CD14-positive monocyte (primary cell): Measurements from ENCODE around the gene CORO1C. TPM values are rescaled to one million over a fixed set of nuclear protein-coding genes. Genes with fewer than 3 reads are reported as not detected.

Source experiments
- DNase-seq, 3 donors: peaks; one replicate each; pipeline ENCODE4 v3.0.0-alpha.2; 2011 to 2022
- H2AFZ ChIP-seq: 2 replicates; pipeline ENCODE4 v1.6.0; 2012; ENCODE audit warnings: mild to moderate bottlenecking, low read depth, low read length, inconsistent platforms; ENCODE audit not compliant: insufficient read depth, poor library complexity, severe bottlenecking
- H3K27ac ChIP-seq, 2 donors: 1 replicate in 1 of 2; 2 replicates in 1 of 2; pipeline ENCODE4 v1.5.1; 2012 to 2013; ENCODE audit warnings: low read length in 2 of 2, control low read depth in 1 of 2, inconsistent platforms in 1 of 2, low read depth in 1 of 2, mild to moderate bottlenecking in 1 of 2
- H3K27me3 ChIP-seq, 2 donors: one replicate each; pipeline versions ENCODE4 v1.6.0 to v1.6.1; 2011 to 2013; ENCODE audit warnings: low read length in 2 of 2; ENCODE audit not compliant: control insufficient read depth in 2 of 2, insufficient read depth in 2 of 2
- H3K36me3 ChIP-seq, 2 donors: replicated peaks in 1 of 2; 1 replicate in 1 of 2; 2 replicates in 1 of 2; pipeline versions ENCODE4 v1.5.1 to v1.6.1; 2012 to 2013; ENCODE audit warnings: low read length in 2 of 2, control low read depth in 1 of 2, inconsistent platforms in 1 of 2, mild to moderate bottlenecking in 1 of 2; ENCODE audit not compliant: insufficient read depth in 2 of 2, control insufficient read depth in 1 of 2
- H3K4me1 ChIP-seq, 2 donors: 1 replicate in 1 of 2; 2 replicates in 1 of 2; pipeline versions ENCODE4 v1.5.1 to v1.6.1; 2012 to 2013; ENCODE audit warnings: low read length in 2 of 2, control low read depth in 1 of 2, inconsistent platforms in 1 of 2, mild to moderate bottlenecking in 1 of 2, moderate library complexity in 1 of 2; ENCODE audit not compliant: insufficient read depth in 2 of 2, control insufficient read depth in 1 of 2
- H3K4me2 ChIP-seq: replicated peaks from 2 replicates; pipeline ENCODE3; 2012; ENCODE audit warnings: low read length, moderate library complexity, mild to moderate bottlenecking; ENCODE audit not compliant: poor library complexity, severe bottlenecking; ENCODE audit errors: extremely low read depth
- H3K4me3 ChIP-seq, 3 experiments: fragments of 200-600 bp in 1 of 3; sonication (generic) in 1 of 3; replicated peaks in 1 of 3; 1 replicate in 2 of 3; 2 replicates in 1 of 3; pipeline ENCODE4 v1.5.1; 2011 to 2013; ENCODE audit warnings: low read length in 3 of 3, mild to moderate bottlenecking in 3 of 3, control low read depth in 2 of 3, low read depth in 2 of 3, inconsistent platforms in 1 of 3, moderate library complexity in 1 of 3
- H3K79me2 ChIP-seq: 2 replicates; pipeline ENCODE4 v1.6.0; 2012; ENCODE audit warnings: mild to moderate bottlenecking, control low read depth, inconsistent platforms, low read length, moderate library complexity; ENCODE audit not compliant: insufficient read depth
- H3K9ac ChIP-seq: 2 replicates; pipeline ENCODE4 v1.6.0; 2017; ENCODE audit warnings: low read length, mild to moderate bottlenecking; ENCODE audit not compliant: insufficient read depth, poor library complexity, severe bottlenecking
- H3K9me3 ChIP-seq, 2 donors: replicated peaks in 1 of 2; 1 replicate in 1 of 2; 2 replicates in 1 of 2; pipeline versions ENCODE4 v1.5.1 to v1.6.1; 2012 to 2013; ENCODE audit warnings: low read length in 2 of 2, control low read depth in 1 of 2; ENCODE audit not compliant: control insufficient read depth in 1 of 2, insufficient read depth in 1 of 2
- H4K20me1 ChIP-seq: 2 replicates; pipeline ENCODE4 v1.6.0; 2012; ENCODE audit warnings: mild to moderate bottlenecking, low read length, control low read depth, moderate library complexity; ENCODE audit not compliant: insufficient read depth
- H3K27ac Mint-ChIP-seq, 7 donors: one replicate each; pipeline ENCODE4 v1.8.0; 2020; ENCODE audit warnings: mild to moderate bottlenecking in 7 of 7, mixed read lengths in 7 of 7, moderate library complexity in 6 of 7, inconsistent platforms in 2 of 7
- H3K27me3 Mint-ChIP-seq, 3 donors: one replicate each; pipeline ENCODE4 v1.8.0; 2021 to 2022; ENCODE audit warnings: low read depth in 3 of 3, mild to moderate bottlenecking in 3 of 3, mixed read lengths in 3 of 3, moderate library complexity in 3 of 3, inconsistent platforms in 1 of 3
- H3K36me3 Mint-ChIP-seq, 2 donors: one replicate each; pipeline ENCODE4 v1.8.0; 2020; ENCODE audit warnings: mixed read lengths in 2 of 2, inconsistent platforms in 1 of 2, mild to moderate bottlenecking in 1 of 2
- H3K4me1 Mint-ChIP-seq: one replicate; pipeline ENCODE4 v1.8.0; 2020; ENCODE audit warnings: mild to moderate bottlenecking, mixed read lengths
- H3K4me3 Mint-ChIP-seq, 2 donors: one replicate each; pipeline ENCODE4 v1.8.0; 2020; ENCODE audit warnings: mild to moderate bottlenecking in 2 of 2, mixed read lengths in 2 of 2, moderate library complexity in 1 of 2
- H3K9me3 Mint-ChIP-seq, 7 donors: one replicate each; pipeline ENCODE4 v1.8.0; 2020 to 2022; ENCODE audit warnings: mixed read lengths in 7 of 7, mild to moderate bottlenecking in 6 of 7, moderate library complexity in 6 of 7, inconsistent platforms in 2 of 7
- CTCF ChIP-seq: fragments of 200-600 bp; IDR thresholded peaks from one replicate; pipeline ENCODE4 v1.8.0; 2022; ENCODE audit warnings: antibody characterized with exemption, mild to moderate bottlenecking
- WGBS: methylation state at CpG from one replicate; pipeline ENCODE4 v1.1.5; 2013; ENCODE audit warnings: missing lambda C conversion rate; ENCODE audit not compliant: insufficient coverage; 5-methylcytosine and 5-hydroxymethylcytosine counted together
- intact Hi-C, 2 donors: fragments of 100-400 bp; cut with micrococcal nuclease; formaldehyde crosslinking; loops; one replicate each; pipeline versions ENCODE4 v1.15.0 to v1.15.1; 2023
- polyA plus RNA-seq, 3 donors: library from polyadenylated mRNA; depleted of rRNA in 1 of 3; unstranded in 2 of 3; stranded (reverse) in 1 of 3; fragments of 300-500 nt in 2 of 3; fragments of >200 nt in 1 of 3; fragmentation: Illumina TruSeq in 2 of 3; gene quantifications; 1 replicate in 2 of 3; 2 replicates in 1 of 3; pipeline ENCODE4 v1.2.3, GENCODE V29; 2012 to 2021

The CORO1C gene
- polyA plus RNA-seq, 3 donors: 77.5 to 285 (median 229) TPM

GRCh38 chr12:108635997-108636808 lies 95.1 kb downstream of the CORO1C start:
- Histone ChIP-seq H3K4me3 (peak overlapping the region in 1 of 3 experiments; percentile 88), H3K27me3 (no peaks in the 10 kb centered on the region), H3K36me3 (no peaks in the 10 kb centered on the region), H3K9me3 (no peaks in the 10 kb centered on the region), H3K27ac (peak overlapping the region; percentile 98 to 99), H3K4me2 (no peak overlapping the region), H3K4me1 (peaks cover 74 to 75% of the 10 kb centered on the region in 2 donors), H2AFZ (peak overlapping the region; percentile 13), H3K79me2 (peaks cover 34% of the 10 kb centered on the region), H4K20me1 (peaks cover 3% of the 10 kb centered on the region), H3K9ac (no peak overlapping the region)
- peaks cover 73% of the 10 kb centered on the region for H3K4me1 Mint-ChIP-seq
- H3K27me3 Mint-ChIP-seq: peaks cover 0 to 2% (median 0%) of the 10 kb centered on the region in 3 donors
- H3K36me3 Mint-ChIP-seq: peaks cover 5 to 7% of the 10 kb centered on the region in 2 donors
- H3K27ac Mint-ChIP-seq: peak overlapping the region; percentile 98 to 100 (median 100)
- no peak for DNase-seq
- peaks cover 0 to 4% (median 0%) of the 10 kb centered on the region in 7 donors for H3K9me3 Mint-ChIP-seq
- H3K4me3 Mint-ChIP-seq: no peak overlapping the region
- WGBS: no CpG with 5 or more reads among the region's 6 CpGs
- intact Hi-C loops: no loop called here
- no peak for TF ChIP-seq CTCF

- 2% methylated on average over 10 of the region's 15 CpGs for WGBS
- H3K4me1 ChIP-seq: peaks cover 82 to 83% of the 10 kb centered on the region in 2 donors
- H3K36me3 ChIP-seq: no peaks in the 10 kb centered on the region
- peak overlapping the region; percentile 13 for H2AFZ ChIP-seq
- H3K27ac ChIP-seq: peak overlapping the region; percentile 98 to 99
- intact Hi-C loops: no loop called here
- H3K4me2 ChIP-seq: peak overlapping the region; percentile 94
- no peaks in the 10 kb centered on the region for H3K9me3 ChIP-seq
- no peak for TF ChIP-seq CTCF
- H3K27me3 ChIP-seq: no peaks in the 10 kb centered on the region
- Mint-ChIP-seq H3K27me3 (peaks cover 0 to 2% (median 0%) of the 10 kb centered on the region in 3 donors), H3K9me3 (peaks cover 0 to 5% (median 0%) of the 10 kb centered on the region in 7 donors), H3K4me1 (peaks cover 80% of the 10 kb centered on the region), H3K36me3 (peaks cover 9 to 13% of the 10 kb centered on the region in 2 donors), H3K4me3 (peak overlapping the region; percentile 39 to 98), H3K27ac (peak overlapping the region; percentile 98 to 100 (median 100))
- peaks cover 42% of the 10 kb centered on the region for H3K79me2 ChIP-seq
- H3K9ac ChIP-seq: peak overlapping the region; percentile 26
- peak overlapping the region in 1 of 3 experiments; percentile 88 for H3K4me3 ChIP-seq
- DNase-seq: peak; percentile 59 to 71 (median 65)
- peaks cover 3% of the 10 kb centered on the region for H4K20me1 ChIP-seq
These were observed 95.9 kb downstream of the CORO1C start for GRCh38 chr12:108635201-108635996.
